GM19240 (cell line): Measurements from ENCODE around the gene MAP4.

Experiments
- DNase-seq: peaks from one replicate; pipeline ENCODE4 v3.0.0; 2011; ENCODE audit warnings: low spot score; ENCODE audit not compliant: insufficient read length

The MAP4 gene

DNA sequence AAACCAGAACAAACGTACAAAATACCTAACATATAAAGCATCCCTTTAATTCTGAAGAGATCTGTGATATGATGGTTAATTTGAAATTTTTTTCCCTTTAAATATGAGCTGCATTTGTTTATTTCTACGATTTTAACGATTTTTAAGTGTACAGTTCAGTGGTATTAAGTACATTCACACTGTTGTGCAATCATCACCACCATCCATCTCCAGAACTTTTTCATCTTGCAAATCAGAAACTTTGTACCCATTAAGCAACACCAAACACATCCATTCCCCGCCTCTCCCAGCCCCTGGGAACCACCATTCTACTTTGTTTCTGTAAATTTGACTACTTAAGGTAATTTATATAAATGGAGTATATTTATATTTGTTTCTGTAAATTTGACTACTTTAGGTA, 51.5 kb downstream of the MAP4 start:
- no peak for DNase-seq

DNA sequence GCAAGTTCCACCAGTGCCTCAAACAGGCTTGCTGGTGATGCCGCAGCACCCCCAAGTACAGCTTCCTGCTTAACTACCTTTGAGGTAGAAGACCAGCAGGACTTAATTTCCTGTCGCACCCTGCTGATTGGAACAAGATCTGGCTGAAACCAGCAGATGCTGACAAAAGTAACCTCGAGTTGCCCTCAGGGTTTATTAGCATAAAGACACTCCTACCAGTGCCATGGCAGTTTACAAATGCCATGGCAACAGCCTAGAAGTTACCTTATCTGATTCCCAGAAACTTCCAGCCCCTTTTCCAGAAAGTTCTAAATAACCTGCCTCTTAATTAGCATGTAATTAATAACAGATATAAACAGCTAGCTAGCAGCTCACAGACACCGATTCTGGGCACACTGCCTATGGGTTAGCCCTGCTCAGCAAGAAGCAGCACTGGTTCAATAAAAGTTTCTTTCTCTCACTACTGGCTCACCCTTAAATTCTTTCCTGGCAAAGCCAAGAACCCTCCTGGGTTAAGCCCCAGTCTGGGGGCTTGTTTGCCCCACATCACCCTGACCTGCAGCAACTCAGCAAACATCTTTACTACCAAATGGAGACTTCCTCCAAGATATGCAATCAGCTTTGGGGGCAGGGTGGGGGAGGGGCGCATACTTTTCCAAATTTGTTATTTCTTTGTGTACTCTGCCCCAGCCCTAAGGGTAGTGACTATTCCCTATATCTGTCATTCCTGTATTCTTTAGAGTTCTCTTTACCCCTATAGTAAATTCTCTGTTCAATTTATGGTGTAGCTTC, 54.2 kb downstream of the MAP4 start:
- DNase-seq = no peak

DNA sequence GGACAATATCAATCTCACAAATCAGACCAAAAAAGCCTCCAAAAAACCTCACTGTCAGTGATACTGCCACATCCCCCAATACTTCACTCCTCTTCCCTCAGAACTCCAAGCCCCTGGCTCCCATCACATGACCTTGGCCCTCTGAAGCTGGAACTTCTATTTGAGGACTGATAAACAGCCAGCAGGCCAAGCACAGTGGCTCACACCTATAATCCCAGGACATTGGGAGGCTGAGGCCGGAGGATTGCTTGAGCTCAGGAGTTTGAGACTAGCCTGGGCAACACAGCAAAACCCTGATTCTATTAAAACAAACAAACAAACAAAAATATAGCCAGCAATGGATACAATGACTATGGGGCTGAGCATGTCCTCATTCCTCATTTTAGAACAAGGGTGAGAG, 55.2 kb downstream of the MAP4 start:
- DNase-seq = no peak

DNA sequence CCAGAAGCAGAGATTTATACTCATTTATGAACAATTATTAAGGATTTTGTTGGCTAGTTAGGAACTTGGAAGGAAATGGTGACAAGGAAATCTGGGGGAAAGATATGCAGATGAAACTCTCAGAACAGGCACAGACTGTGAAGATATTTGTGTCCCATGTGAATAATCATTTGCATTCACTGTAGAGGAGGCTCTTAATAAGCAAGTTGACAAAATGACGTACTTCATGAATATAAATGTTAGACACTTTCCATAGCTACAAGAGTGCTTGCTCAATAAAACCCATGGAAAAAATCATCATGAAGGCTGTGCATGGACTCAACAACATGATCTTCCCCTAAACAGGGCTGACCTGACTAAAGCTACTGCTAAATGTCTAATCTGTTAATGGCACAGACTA, 59.7 kb downstream of the MAP4 start:
- DNase-seq = no peak

DNA sequence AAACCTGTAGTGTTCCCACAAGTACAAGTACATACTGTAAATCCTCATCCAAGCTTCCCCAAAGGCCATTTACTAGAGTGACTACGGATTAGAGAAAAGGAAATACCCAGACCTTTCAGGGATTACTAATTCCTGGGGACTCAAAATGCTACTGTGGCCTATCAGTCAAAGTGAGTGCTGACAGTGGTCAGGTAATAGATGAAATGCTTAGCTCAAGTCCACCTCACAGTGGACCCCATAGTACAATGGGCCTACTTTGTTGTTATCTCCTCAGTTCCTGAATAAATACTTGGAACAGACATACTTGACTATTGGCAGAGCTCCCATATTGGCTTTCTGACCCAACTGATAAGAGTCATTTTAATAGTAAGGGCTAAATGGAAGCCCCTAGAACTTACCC, 61.6 kb downstream of the MAP4 start:
- DNase-seq = no peak

DNA sequence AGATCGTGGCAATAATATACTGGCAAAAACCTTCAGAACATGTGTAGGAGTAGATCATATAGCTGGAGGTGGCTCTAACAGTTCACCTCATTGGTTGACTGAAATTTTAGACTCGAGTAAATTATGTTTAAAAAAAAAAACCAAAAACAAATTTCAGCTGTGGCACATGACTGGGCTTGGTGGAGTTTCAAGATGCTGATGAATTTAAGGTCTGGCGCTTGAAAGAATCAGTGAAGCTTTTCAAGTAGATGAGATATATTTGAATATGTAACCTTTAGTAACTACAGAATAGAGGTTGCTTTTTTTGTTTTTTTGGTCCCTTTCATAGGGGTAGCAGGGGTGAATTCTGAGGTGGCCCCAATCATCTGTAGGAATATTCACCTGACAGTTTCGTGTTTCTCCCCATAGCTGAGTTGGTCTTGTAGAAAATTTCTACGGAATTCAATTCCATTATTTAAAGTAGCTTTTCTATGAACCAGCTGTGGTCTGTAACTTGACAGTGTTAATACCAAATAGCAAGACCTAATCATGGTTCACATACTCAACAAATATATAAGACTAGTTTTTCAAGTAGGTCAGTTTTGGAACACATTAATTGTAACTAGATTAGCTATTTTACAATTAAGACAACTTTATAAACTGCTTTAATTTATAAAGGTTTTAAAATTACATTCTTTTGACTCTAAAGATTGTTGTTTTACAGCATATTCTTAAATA, 65.6 kb downstream of the MAP4 start:
- no peak for DNase-seq

DNA sequence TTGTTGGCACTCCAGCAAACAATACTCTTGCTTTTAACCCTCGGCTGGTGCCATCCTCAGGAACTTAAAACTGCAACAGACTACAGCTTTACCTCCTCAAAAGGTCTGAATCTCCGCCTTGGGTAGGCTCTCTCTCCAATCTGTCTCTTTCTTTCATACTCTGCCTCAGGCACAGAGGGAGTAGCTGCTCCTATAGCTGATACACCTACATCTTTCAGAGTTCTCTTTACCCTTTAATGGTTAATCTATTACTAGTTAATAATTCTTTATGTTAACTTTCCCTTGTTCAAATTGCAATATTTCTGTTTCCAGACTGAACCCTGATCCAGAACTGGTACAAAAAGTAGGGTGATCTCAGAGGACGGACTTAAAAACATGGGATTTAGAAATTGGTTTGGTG, 66.2 kb downstream of the MAP4 start:
- DNase-seq = no peak

DNA sequence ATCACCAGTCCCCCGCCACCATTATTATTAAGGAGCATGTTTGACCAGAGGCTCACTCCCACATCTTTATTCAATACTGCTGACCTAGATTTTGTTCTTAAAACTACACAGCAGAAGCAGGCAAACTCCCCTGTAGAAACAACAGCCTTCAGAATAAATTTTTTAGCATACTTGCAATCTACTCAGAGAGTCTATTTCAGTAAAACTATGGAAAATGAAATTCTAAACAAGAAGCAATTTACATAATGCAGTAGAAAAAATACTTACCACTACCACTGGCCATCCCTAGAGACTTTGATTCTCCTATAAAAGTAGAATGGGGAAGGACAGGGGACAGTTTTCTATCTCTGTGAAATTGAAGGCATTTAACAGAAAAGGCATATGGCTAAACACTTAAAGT, 76.0 kb downstream of the MAP4 start:
- no peak for DNase-seq

DNA sequence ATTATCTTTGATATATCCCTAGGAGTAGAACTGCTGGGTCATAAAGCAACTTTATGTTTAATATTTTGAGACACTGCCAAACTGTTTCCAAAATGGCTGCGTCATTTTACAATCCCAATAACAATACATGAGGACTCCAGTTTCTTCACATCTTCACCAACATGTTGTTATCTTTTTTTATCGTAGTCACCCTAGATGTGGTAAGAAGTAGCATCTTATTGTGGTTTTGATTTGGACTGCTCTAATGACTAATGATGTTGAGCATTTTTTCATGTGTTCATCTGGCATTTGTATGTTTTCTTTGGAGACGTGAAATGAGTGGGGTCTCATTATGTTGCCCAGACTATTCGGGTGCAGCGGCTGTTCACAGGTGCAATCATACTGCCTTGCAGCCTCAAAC, 83.8 kb downstream of the MAP4 start:
- no peak for DNase-seq

DNA sequence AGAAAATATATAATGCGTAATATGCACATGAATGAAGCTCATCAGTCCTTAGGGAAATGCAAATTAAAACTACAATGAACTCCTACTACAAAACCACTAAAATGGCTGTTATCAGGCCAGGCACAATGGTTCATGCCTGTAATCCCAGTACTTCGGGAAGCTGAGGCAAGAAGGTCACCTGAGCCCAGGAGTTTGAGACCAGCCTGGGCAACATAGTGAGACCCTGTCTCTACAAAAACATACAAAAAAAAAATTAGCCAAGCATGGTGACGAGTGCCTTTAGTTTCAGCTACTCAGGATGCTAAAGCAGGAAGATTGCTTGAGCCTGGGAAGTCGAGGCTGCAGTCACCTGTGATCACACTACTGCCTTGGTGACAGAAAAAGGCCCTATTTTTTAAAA, 85.2 kb downstream of the MAP4 start:
- DNase-seq = no peak

DNA sequence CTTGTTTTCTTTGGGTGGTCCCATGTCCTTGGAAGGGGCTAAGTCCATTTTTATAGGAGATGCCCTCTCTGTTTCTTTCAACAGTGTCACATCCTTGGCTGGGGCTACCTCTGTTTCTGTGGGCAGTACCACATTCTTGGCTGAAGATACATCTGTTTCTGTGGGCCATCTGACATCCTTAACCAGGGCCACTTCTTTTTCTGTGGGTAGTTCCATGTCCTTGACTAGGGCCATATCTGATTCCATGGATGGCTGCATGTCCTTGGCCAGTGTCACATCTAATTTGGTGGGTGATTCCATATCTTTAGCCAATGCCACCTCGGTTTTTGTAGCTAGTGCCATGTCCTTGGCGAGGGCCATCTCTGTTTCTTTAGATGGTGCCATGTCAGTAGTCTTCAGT, 99.5 kb downstream of the MAP4 start:
- DNase-seq = no peak

DNA sequence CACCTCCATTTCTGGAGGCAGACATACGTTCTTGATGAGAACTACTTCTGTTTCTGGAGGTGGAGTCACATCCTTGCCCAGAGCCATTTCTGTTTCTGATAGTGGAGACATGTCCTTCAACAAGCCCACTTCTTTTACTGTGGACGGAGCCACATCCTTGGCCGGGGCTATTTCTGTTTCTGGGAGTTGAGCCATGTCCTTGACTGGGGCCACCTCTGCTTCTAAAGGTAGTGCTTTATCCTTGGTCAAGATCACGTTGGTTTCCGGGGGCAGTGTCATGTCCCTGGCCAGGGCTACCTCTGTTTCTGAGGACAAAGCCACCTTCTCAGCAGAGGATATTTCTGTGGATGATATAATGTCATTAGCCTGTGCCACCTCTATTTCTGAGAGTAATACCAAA, 100.0 kb downstream of the MAP4 start:
- no peak for DNase-seq

DNA sequence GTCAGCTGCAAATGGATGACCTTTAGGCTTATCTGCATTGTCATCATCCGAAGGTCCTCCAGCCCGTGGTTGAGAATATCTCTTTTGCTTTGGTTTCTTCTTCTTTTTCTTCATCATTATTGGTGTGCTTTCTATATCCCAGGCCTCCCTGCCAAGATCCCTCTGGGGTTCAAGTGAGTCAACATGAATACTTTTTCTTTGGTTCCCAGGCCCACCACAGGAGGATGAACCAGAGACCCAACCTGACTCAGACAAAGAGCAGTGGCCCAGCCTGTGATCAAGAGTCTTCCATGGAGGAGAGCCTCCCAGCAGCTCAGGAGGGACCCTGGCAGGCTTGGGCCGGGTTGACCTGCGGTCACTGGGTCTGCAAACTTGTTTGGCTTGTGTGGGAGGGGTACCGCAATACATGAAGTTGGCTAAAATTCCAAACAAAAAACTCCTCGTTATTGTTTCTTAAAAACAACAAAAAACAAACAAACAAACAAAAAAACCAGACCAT, 104.2 kb downstream of the MAP4 start:
- no peak for DNase-seq

DNA sequence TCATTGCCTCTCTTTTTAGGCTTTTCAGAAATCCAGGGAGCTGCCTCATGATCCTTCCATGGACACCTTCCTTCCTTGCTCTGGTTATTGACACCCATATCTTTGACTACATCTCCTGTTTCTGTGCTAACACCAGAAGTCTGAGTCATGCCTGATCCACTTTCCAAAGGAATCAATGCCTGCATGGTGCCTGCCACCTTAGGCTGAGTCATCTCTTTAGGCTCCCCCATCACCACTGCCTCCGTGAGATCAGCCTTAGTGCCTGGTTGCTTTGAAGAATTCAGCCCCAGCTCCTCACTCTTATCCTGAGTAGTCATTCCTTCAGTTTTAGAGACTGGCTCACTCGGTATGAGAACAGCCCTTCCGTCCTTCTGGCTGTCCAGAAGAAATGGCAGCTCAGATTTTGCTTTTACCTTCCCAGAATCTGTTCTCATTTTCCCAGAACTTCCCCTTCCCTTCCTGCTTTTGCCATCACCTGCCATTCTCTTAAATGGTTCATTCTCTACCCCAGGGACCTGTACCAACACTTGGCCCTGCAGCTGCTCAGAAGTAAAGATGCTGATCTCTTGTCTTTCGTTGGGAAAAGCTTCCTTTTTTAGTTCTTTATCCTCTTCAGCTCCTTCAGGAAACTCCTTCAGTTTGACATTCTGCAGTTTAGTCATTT, 105.3 kb downstream of the MAP4 start:
- DNase-seq = no peak

DNA sequence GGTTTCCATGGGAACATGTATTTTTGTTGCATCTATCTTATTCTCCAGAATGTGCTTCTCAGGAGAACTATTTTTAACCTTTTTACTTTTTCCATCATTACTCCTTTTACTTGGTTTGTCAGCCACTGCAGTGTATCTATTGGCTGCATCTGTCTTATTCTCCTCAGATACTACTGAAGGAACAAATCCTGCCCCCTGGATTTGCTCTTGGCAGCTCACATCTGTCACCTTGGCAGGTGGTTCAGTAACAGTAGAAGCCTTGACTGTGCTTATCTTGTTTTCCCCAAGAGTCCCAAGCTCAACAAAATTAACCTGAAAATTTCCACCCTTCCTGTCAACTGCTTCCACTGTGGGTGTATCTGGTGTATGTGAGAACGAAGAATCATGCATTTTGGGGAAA, 106.0 kb downstream of the MAP4 start:
- DNase-seq = no peak

DNA sequence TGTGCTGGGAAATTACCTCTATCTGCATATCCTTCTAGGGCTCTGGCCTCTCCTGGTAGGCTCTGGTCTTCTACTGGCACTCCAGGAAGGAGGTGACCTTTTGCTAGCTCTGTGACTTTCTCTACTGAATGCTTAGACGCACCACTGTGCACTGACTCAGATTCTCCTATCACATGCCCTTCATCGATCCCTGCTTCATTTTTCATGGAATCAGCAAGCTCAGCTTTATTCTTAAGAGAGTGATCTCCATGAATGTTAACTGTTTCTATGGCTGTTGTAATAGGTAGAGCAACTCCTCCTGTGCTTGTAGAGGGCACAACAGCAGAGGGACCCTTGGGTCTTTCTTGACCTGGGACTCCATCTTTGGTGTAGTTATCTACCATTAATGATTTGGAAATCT, 106.6 kb downstream of the MAP4 start:
- DNase-seq = no peak

DNA sequence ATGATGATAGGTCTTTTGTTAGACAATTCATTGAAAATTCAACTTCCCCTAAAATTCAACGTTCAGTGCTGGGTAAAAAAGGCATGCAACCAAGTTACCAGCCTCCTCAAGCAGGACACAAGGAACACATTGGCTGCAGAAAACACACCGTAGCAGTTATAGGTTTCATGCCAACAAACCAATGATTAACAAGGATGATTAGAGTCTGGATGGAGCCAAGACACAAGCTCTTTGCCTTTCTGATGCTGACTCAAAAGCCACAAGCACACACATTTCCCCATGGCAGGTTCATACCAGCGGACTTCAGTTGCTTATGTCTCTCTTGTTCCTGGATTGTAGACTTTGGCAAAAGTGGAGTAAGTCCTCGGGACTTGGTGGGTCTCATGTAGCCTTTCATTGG, 107.5 kb downstream of the MAP4 start:
- DNase-seq = no peak

DNA sequence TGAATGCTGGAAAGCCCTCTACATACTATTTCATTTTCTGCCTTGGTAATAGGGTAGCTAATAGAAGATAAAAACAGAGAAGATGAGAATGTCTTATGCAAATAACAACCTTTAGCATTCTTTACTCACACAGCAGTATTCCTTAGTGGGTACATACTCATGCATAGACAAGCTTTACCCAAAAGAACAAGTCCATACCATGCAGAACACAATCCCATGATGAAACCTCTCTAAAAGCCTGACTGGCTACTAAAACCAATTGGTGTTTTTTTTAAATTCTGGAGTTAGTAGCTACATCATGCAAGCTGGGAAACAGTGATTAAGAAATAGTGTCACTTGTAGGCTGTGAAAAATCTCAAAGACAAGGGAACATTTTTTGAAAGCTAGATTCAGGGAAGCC, 108.4 kb downstream of the MAP4 start:
- no peak for DNase-seq

DNA sequence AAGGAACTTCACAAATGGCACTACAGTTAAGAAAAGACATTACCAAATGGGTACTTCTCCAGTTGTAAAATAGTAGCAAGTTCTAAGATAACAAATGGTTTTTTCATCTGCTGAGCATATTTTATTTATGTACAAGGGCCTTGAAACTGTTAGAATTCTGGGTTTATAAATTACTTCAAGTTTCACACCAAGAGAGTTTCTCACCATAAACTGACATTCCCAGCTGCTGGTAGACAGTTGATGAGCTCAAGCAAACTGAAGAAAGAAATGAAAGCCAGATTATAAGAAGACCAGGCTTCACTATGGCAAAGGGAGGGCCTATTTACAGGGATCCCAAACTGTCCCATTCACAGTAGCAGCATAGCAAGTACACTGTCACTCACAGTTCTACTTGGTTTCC, 113.5 kb downstream of the MAP4 start:
- no peak for DNase-seq

DNA sequence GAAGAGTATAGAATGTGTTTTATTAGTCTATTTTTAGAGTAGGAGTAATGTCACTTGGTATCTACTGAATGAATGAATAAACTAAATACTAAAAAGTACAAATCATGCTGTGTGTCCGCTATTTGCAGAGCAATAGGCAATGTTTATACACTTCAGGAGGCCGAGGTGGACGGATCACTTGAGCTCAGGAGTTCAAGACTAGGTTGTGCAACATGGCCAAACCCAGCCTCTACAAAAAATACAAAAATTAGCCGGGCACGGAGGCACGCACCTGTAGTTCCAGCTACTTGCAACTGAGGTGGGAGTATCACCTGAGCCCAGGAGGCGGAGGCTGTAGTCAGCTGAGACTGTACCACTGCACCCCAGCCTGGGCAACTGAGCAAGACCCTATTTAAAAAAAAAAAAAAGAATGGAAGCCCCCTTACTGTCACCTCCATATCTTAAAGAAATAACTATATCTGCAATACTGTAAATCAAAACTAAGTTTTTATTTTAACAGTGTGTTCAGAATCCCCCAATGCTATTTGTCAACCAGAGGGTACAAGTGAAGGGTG, 114.9 kb downstream of the MAP4 start:
- no peak for DNase-seq

DNA sequence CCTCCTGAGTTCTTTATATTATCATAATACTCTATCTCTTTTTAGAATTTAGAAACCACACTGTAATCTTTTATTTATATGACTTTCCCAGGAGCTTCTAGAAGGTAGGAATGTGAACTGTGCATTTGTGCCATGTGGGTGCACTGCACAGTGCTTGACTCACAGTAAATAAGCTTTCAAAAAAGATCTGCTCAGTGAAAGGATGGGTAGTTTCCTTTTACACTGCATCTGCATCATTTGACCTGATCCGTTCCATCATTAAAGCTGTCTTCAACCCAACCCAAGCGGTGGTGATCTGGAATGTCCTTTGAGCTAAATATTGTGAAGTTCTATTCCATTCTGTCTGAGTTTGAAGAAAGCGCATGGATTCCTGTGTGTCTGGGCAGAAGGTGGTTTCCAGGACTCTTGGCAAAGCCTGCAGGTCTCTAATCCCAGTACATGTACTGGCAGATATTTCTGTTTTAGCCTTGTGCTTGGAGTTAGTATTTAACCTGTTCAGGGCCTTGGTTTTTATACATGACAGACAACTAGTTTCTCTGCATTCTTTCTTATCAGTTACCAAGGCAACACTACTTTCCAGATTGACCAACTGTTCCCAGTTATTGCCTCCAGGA, 116.6 kb downstream of the MAP4 start:
- DNase-seq = no peak

DNA sequence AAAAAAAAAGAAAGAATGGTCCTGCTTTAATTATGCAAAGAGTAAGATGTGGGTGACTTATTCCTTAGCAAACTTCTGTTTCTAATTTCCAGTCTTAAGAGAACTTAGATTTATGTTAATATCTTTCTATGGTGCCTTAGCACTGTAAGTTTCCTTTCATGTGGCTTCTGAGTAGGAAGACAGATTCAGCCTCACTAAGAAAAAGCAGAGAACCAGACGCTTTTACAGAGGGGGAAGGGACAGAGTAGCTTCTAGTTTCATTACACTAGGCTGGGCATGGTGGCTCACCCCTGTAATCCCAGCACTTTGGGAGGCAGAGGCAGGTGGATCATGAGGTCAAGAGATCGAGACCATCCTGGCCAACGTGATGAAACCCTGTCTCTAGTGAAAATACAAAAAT, 118.3 kb downstream of the MAP4 start:
- no peak for DNase-seq
